Activated gamma-delta T cell treated with anti-CD3 and anti-CD28 coated beads, Interleukin-2, amount 50 U/mL, for 16 hours (primary cell): ENCODE measurements around the gene CACNA1F.

Experiments used
- DNase-seq: peaks from one replicate; pipeline ENCODE4 v3.0.0-alpha.2; 2020; ENCODE audit warnings: low read depth

Gene CACNA1F

GRCh38 chrX:49233176-49233575, at the start of gene CACNA1F:
TSS of gene CACNA1F (minus strand) at chrX:49233340. CDS start at chrX:49233309, 31 bp downstream.
- no peak for DNase-seq

GRCh38 chrX:49282647-49283011, 49.5 kb upstream of the CACNA1F start:
- no peak for DNase-seq

- DNase-seq = no peak
Measured at GRCh38 chrX:49278081-49278480, 44.9 kb upstream of the CACNA1F start.

GRCh38 chrX:49277535-49277830, 44.3 kb upstream of the CACNA1F start:
- no peak for DNase-seq

- DNase-seq = no peak
Measured at GRCh38 chrX:49276671-49277534, 43.8 kb upstream of the CACNA1F start.

- no peak for DNase-seq
Measured at GRCh38 chrX:49276207-49276606, 43.1 kb upstream of the CACNA1F start.

- DNase-seq = no peak
Measured at GRCh38 chrX:49273181-49273727, 40.1 kb upstream of the CACNA1F start.

GRCh38 chrX:49272421-49272820, 39.3 kb upstream of the CACNA1F start:
- DNase-seq = no peak

GRCh38 chrX:49271341-49271740, 38.2 kb upstream of the CACNA1F start:
- no peak for DNase-seq

GRCh38 chrX:49270249-49270921, 37.2 kb upstream of the CACNA1F start:
- no peak for DNase-seq

GRCh38 chrX:49269767-49270248, 36.7 kb upstream of the CACNA1F start, which contains the start of gene PPP1R3F:
TSS of gene PPP1R3F (plus strand) at chrX:49269793. CDS start at chrX:49269870, 77 bp downstream.
- no peak for DNase-seq

GRCh38 chrX:49269010-49269766, 36.0 kb upstream of the CACNA1F start:
- DNase-seq = peak; percentile 89

- DNase-seq = no peak
Measured at GRCh38 chrX:49268702-49269009, 35.5 kb upstream of the CACNA1F start.

- DNase-seq = no peak
Measured at GRCh38 chrX:49266523-49267445, 33.6 kb upstream of the CACNA1F start.

- DNase-seq = no peak
Measured at GRCh38 chrX:49264460-49264859, 31.3 kb upstream of the CACNA1F start, which contains the start of gene FOXP3. TSS of gene FOXP3 (minus strand) at chrX:49264710. CDS start at chrX:49258505, 6,205 bp downstream.

GRCh38 chrX:49263631-49264030, 30.5 kb upstream of the CACNA1F start:
- no peak for DNase-seq

GRCh38 chrX:49262603-49263002, 29.5 kb upstream of the CACNA1F start:
- DNase-seq = no peak

GRCh38 chrX:49260221-49260985, 27.3 kb upstream of the CACNA1F start:
- no peak for DNase-seq

GRCh38 chrX:49258749-49259124, 25.6 kb upstream of the CACNA1F start:
- no peak for DNase-seq
